ENCODE measurements around the gene DUOX2. TPM values are rescaled to one million over a fixed set of nuclear protein-coding genes. Genes with fewer than 3 reads are reported as not detected.

DUOX2 gene
- total RNA-seq, 4 donors from 2014 or later = 0.13 to 0.65 (median 0.47) TPM; not detected in 1

- ATAC-seq (ENCODE audit: low FRiP score) = no peak
- no peak for DNase-seq (ENCODE audit: low spot score)
- TF ChIP-seq, protein P1, sequence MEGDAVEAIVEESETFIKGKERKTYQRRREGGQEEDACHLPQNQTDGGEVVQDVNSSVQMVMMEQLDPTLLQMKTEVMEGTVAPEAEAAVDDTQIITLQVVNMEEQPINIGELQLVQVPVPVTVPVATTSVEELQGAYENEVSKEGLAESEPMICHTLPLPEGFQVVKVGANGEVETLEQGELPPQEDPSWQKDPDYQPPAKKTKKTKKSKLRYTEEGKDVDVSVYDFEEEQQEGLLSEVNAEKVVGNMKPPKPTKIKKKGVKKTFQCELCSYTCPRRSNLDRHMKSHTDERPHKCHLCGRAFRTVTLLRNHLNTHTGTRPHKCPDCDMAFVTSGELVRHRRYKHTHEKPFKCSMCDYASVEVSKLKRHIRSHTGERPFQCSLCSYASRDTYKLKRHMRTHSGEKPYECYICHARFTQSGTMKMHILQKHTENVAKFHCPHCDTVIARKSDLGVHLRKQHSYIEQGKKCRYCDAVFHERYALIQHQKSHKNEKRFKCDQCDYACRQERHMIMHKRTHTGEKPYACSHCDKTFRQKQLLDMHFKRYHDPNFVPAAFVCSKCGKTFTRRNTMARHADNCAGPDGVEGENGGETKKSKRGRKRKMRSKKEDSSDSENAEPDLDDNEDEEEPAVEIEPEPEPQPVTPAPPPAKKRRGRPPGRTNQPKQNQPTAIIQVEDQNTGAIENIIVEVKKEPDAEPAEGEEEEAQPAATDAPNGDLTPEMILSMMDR (IDR thresholded peaks at IDR 0.05) = no peak
These were observed 5.0 kb upstream of the DUOX2 start for GRCh38 chr15:45118996-45119395.

- ATAC-seq (ENCODE audit: low FRiP score) (peak; percentile 94), DNase-seq (ENCODE audit: low spot score) (peak; percentile 63)
- TF ChIP-seq, protein P1 (IDR thresholded peaks at IDR 0.05) = peak in 2 of 3 donors; percentile 7 to 75
These were observed 4.2 kb upstream of the DUOX2 start for GRCh38 chr15:45118131-45118588.

DNA sequence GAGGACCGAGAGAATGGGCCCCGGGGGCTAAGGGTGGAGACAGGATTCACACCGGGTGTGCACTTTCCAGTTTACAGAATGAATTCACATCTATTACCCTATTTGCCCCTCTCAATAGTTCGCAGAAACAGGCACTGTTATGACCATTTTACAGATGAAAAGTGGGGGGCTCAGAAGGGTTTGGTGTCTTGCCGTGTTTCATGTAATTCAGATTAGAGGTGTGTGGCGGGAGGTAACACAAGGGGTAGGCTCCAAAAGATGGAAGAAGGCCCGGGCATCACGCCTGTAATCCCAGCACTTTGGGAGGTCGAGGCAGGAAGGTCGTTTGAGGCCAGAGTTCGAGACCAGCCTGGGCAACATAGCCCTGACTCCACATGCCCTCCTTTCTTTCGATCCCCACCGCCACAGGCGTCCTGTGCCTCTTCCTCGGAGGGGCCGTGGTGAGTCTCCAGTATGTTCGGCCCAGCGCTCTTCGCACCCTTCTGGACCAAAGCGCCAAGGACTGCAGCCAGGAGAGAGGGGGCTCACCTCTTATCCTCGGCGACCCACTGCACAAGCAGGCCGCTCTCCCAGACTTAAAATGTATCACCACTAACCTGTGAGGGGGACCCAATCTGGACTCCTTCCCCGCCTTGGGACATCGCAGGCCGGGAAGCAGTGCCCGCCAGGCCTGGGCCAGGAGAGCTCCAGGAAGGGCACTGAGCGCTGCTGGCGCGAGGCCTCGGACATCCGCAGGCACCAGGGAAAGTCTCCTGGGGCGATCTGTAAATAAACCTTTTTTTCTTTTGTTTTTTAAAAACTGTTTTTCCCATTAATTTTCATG is 3.5 kb upstream of the DUOX2 start:
- no peak for DNase-seq (ENCODE audit: low spot score)
- TF ChIP-seq, protein P1 (IDR thresholded peaks at IDR 0.05) = no peak
- peak; percentile 10 for ATAC-seq (ENCODE audit: low FRiP score)

DNA sequence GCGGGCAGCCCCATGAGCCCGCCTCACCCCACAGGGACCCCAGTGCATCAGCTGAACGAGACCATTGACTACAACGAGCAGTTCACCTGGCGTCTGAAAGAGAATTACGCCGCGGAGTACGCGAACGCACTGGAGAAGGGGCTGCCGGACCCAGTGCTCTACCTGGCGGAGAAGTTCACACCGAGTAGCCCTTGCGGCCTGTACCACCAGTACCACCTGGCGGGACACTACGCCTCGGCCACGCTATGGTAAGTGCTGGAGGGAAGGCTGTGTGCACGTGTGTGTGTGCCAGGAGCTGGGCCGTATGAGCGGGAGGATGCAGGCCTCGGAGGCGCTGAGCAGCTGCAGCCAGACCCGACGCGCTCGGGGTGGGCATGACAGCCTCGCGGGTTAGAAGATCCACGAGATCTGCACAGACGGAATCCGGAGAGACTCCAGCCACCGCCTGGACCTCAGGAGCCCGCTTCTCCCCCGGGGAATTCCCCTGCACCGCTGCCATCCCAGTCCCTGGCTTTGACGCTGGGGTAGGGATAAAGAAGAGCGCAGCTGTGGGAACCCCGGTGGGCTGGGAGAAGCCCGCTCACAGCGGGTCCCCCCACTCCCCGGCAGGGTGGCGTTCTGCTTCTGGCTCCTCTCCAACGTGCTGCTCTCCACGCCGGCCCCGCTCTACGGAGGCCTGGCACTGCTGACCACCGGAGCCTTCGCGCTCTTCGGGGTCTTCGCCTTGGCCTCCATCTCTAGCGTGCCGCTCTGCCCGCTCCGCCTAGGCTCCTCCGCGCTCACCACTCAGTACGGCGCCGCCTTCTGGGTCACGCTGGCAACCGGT is 2.7 kb upstream of the DUOX2 start:
- DNase-seq (ENCODE audit: low spot score) = no peak
- ATAC-seq (ENCODE audit: low FRiP score) = no peak
- TF ChIP-seq, protein P1 (IDR thresholded peaks at IDR 0.05) = no peak

DNA sequence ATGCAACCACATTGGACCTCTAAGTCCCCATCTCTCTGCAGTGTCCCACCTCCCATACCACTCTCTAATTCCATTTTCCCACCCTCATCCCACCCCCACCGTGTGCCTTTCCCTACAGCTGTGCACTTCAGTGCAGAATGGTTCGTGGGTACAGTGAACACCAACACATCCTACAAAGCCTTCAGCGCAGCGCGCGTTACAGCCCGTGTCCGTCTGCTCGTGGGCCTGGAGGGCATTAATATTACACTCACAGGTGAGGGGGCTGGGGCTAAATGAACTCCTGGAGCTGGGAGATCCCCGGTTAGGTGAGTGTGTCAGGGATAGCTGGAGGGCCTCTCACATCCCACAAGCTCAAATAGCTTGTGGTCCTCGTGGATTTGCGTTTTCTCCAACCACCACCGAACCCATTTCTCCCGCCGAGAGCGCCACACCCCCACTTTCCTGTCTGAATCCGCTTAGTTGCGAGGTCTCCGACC is 2.1 kb upstream of the DUOX2 start:
- no peak for DNase-seq (ENCODE audit: low spot score)
- TF ChIP-seq, protein P1 (IDR thresholded peaks at IDR 0.05) = no peak

DNA sequence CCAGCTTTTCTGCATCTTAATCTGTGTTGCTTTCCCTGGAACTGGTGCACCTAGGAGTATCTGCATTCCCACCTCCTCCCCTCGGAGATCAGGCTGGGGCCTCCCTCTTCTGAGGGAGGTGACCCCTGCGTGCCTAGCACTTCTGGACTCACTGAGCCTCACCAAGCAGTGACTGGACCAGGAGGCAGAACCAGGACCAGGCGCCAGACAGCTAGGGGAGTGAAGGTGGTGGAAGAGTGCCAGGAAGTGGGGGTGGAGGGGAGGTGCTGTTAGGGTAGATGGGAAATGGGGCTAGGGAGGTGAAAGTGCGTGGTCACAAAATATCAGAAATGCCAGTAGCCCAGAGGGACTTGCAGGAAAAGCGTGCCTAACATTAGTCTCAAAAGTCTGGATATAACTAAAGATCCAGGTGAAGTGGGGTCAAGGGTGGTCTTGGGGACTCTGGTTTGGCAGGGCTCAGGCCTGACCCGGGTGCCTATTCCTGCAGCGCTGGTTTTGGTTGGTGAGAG is 1.4 kb upstream of the DUOX2 start:
- DNase-seq (ENCODE audit: low spot score) = no peak
- no peak for ATAC-seq (ENCODE audit: low FRiP score)
- TF ChIP-seq, protein P1 (IDR thresholded peaks at IDR 0.05) = no peak

More for the DNA sequence above, 2.1 kb upstream of the DUOX2 start:
- ATAC-seq (ENCODE audit: low FRiP score) = no peak
